IMR-90 (cell line): ENCODE data around the gene EFHD1. TPM values are rescaled to one million over a fixed set of nuclear protein-coding genes. Genes with fewer than 3 reads are reported as not detected.

Experiments used
- ATAC-seq: fragments of 200-7000 bp; cut with Tn5 transposase; 2 replicates; pipeline ENCODE4 v1.9.1; 2020; ENCODE audit warnings: low read depth, mild to moderate bottlenecking, moderate library complexity
- BruUV-seq: library from RNA; stranded (reverse); fragments of 400-500 nt; replicated peaks from 2 replicates; lab custom pipeline; 2021; lab: Mats Ljungman, UMichigan
- CTCF ChIA-PET: fragments of 300-600 bp; formaldehyde crosslinking; extraction: SDS; loops from one replicate; lab custom pipeline; 2021; ENCODE audit warnings: antibody characterized with exemption; lab: Yijun Ruan, JAX
- POLR2A ChIA-PET: fragments of 300-600 bp; sonication (Branson Sonifier 250); formaldehyde crosslinking; loops from one replicate; lab custom pipeline; 2022; ENCODE audit warnings: antibody characterized with exemption; ENCODE audit not compliant: unreplicated experiment; lab: Charles Lee
- DNase-seq: peaks from one replicate; pipeline ENCODE4 v3.0.0; 2013
- H2AFZ ChIP-seq: replicated peaks from 2 replicates; pipeline ENCODE3; 2013; ENCODE audit warnings: low read length, mild to moderate bottlenecking; ENCODE audit not compliant: poor library complexity
- H2AK5ac ChIP-seq: 2 replicates; pipeline ENCODE4 v1.6.1; 2013; ENCODE audit warnings: low read depth, low read length, inconsistent platforms
- H2AK9ac ChIP-seq: replicated peaks from 2 replicates; pipeline ENCODE3; 2013; ENCODE audit warnings: mild to moderate bottlenecking, low read depth, low read length, moderate library complexity; ENCODE audit not compliant: poor library complexity
- H2BK120ac ChIP-seq: 2 replicates; pipeline ENCODE4 v1.6.1; 2013; ENCODE audit warnings: low read depth, low read length, inconsistent platforms
- H2BK15ac ChIP-seq: 3 replicates; pipeline ENCODE4 v1.6.1; 2013; ENCODE audit warnings: low read depth, low read length, inconsistent platforms
- H2BK20ac ChIP-seq: 2 replicates; pipeline ENCODE4 v1.6.1; 2013; ENCODE audit warnings: low read depth, mild to moderate bottlenecking, inconsistent platforms, low read length, moderate library complexity
- H2BK5ac ChIP-seq: 2 replicates; pipeline ENCODE4 v1.6.1; 2013; ENCODE audit warnings: mild to moderate bottlenecking, low read depth, low read length, inconsistent platforms; ENCODE audit not compliant: poor library complexity, severe bottlenecking
- H3K14ac ChIP-seq: replicated peaks from 2 replicates; pipeline ENCODE4 v1.6.1; 2013; ENCODE audit warnings: low read depth, low read length, inconsistent platforms
- H3K18ac ChIP-seq: 2 replicates; pipeline ENCODE4 v1.6.1; 2013; ENCODE audit warnings: low read depth, low read length, control low read depth
- H3K23ac ChIP-seq: 2 replicates; pipeline ENCODE4 v1.6.1; 2013; ENCODE audit warnings: low read depth, low read length, inconsistent platforms
- H3K27ac ChIP-seq: 2 replicates; pipeline ENCODE4 v1.5.1; 2013; ENCODE audit warnings: mild to moderate bottlenecking, control low read depth, low read length; ENCODE audit not compliant: insufficient read depth
- H3K27me3 ChIP-seq: 2 replicates; pipeline ENCODE4 v1.6.1; 2013; ENCODE audit warnings: low read length; ENCODE audit not compliant: control insufficient read depth, insufficient read depth
- H3K36me3 ChIP-seq: 2 replicates; pipeline ENCODE4 v1.6.1; 2013; ENCODE audit warnings: low read length, mixed read lengths; ENCODE audit not compliant: control insufficient read depth, insufficient read depth
- H3K4ac ChIP-seq: 2 replicates; pipeline ENCODE4 v1.6.1; 2013; ENCODE audit warnings: low read depth, low read length, inconsistent platforms
- H3K4me1 ChIP-seq: 2 replicates; pipeline ENCODE4 v1.6.1; 2013; ENCODE audit warnings: low read length, mixed read lengths; ENCODE audit not compliant: control insufficient read depth, insufficient read depth
- H3K4me2 ChIP-seq: 2 replicates; pipeline ENCODE4 v1.6.1; 2013; ENCODE audit warnings: low read depth, mild to moderate bottlenecking, control low read depth, low read length, moderate library complexity
- H3K4me3 ChIP-seq: 2 replicates; pipeline ENCODE4 v1.5.1; 2013; ENCODE audit warnings: low read depth, mild to moderate bottlenecking, control low read depth, low read length, moderate library complexity; ENCODE audit not compliant: insufficient read depth
- H3K56ac ChIP-seq: 2 replicates; pipeline ENCODE4 v1.6.1; 2013; ENCODE audit warnings: low read length, inconsistent platforms; ENCODE audit not compliant: insufficient read depth; ENCODE audit errors: extremely low read depth
- H3K79me1 ChIP-seq, 2 experiments: 2 replicates each; pipeline ENCODE4 v1.6.1; 2013; ENCODE audit warnings: low read length in 2 of 2, inconsistent platforms in 1 of 2, low read depth in 1 of 2
- H3K9ac ChIP-seq: 2 replicates; pipeline ENCODE4 v1.6.1; 2013; ENCODE audit warnings: low read depth, low read length, control low read depth
- H3K9me1 ChIP-seq: 2 replicates; pipeline ENCODE4 v1.6.1; 2013; ENCODE audit warnings: low read length, inconsistent platforms; ENCODE audit not compliant: insufficient read depth
- H3K9me3 ChIP-seq: 2 replicates; pipeline ENCODE4 v1.6.1; 2013; ENCODE audit warnings: low read length; ENCODE audit not compliant: control insufficient read depth, insufficient read depth
- H4K20me1 ChIP-seq: 2 replicates; pipeline ENCODE4 v1.6.1; 2013; ENCODE audit warnings: low read length, inconsistent platforms; ENCODE audit not compliant: insufficient read depth
- H4K5ac ChIP-seq: 2 replicates; pipeline ENCODE4 v1.6.1; 2013; ENCODE audit warnings: mild to moderate bottlenecking, low read depth, low read length, control low read depth
- H4K8ac ChIP-seq, 2 experiments: 2 replicates each; pipeline ENCODE4 v1.6.1; 2013; ENCODE audit warnings: low read depth in 2 of 2, low read length in 2 of 2, control low read depth in 1 of 2, inconsistent platforms in 1 of 2
- H4K91ac ChIP-seq: 2 replicates; pipeline ENCODE4 v1.6.1; 2013; ENCODE audit warnings: low read depth, low read length, inconsistent platforms; ENCODE audit not compliant: insufficient read depth
- USF2 ChIP-seq: fragments of 150-350 bp; IDR thresholded peaks from 2 replicates; pipeline ENCODE4 v1.6.1; 2017; ENCODE audit warnings: mild to moderate bottlenecking, antibody characterized with exemption, low read length, low read depth
- WGBS, 2 experiments: methylation state at CpG; one replicate each; pipeline versions ENCODE4 v1.1.5 to v1.1.7; 2013; ENCODE audit warnings: missing lambda C conversion rate in 2 of 2; ENCODE audit not compliant: insufficient read length in 1 of 2; ENCODE audit errors: extremely low coverage in 2 of 2; 5-methylcytosine and 5-hydroxymethylcytosine counted together
- dilution Hi-C: fragments of 300-500 bp; cut with HindIII; formaldehyde crosslinking; loops from one replicate; pipeline ENCODE4 v1.14.3; 2018; ENCODE audit warnings: low sequenced_read_pairs; ENCODE audit not compliant: unreplicated experiment
- in situ Hi-C: fragments of 300-500 bp; cut with MboI; formaldehyde crosslinking; loops from 3 replicates; pipeline ENCODE4 v1.14.3; 2019; ENCODE audit warnings: low sequenced_read_pairs, inconsistent platforms, mixed read lengths
- intact Hi-C: fragments of 100-400 bp; cut with micrococcal nuclease; formaldehyde crosslinking; loops from 2 replicates; pipeline ENCODE4 v1.10.0; 2022
- polyA plus RNA-seq, 3 experiments: library from polyadenylated mRNA; depleted of rRNA; stranded (reverse); fragments of >200 nt; gene quantifications; 2 replicates each; pipeline ENCODE4 v1.2.3, GENCODE V29; 2012; ENCODE audit warnings: low replicate concordance in 1 of 3
- total RNA-seq: library from RNA; depleted of rRNA; stranded (reverse); fragments of >200 nt; gene quantifications from 2 replicates; pipeline ENCODE4 v1.2.3, GENCODE V29; 2012
- TF ChIP-seq, protein P1 (sequence below): fragments of 150-350 bp; IDR thresholded peaks from 2 replicates; pipeline ENCODE4 v1.6.1; 2016; ENCODE audit warnings: low read depth, mild to moderate bottlenecking, low read length, moderate library complexity, borderline replicate concordance

The EFHD1 gene
- total and polyA plus RNA-seq, 2 of the 4 experiments (the other 2 are of a cell fraction), result 0.27 TPM; not detected in 1

- no peak overlapping the region for H3K18ac ChIP-seq
- no peak overlapping the region for H2AK9ac ChIP-seq
- 0 out of 2 replicates have a peak, but pooled peaks cover 2% of the 10 kb centered on the region for H3K9me1 ChIP-seq
- no peak overlapping the region for H2BK120ac ChIP-seq
- peaks cover 34% of the 10 kb centered on the region for H4K20me1 ChIP-seq
- no peak overlapping the region for H3K4me2 ChIP-seq
- no peak overlapping the region for H3K14ac ChIP-seq
- no peak overlapping the region for H2AK5ac ChIP-seq
- peaks cover 9% of the 10 kb centered on the region for H3K36me3 ChIP-seq
- H2AFZ ChIP-seq, result no peak overlapping the region
- no peak for DNase-seq
- ChIA-PET CTCF (no interaction called here), POLR2A (no interaction called here)
- no peak overlapping the region for H2BK5ac ChIP-seq
- H3K27me3 ChIP-seq, result no peaks in the 10 kb centered on the region
- H2BK15ac ChIP-seq, result no peak overlapping the region
- H3K4me1 ChIP-seq, result peaks cover 6% of the 10 kb centered on the region
- in situ Hi-C loops, result no loop called here
- peaks cover 11 to 50% of the 10 kb centered on the region in 2 experiments for H3K79me1 ChIP-seq
- no peak overlapping the region for H3K23ac ChIP-seq
- no peak overlapping the region for H4K5ac ChIP-seq
- BruUV-seq, result no TSS peak
- no peak overlapping the region for H2BK20ac ChIP-seq
- dilution Hi-C loops, result no loop called here
- TF ChIP-seq, protein P1, sequence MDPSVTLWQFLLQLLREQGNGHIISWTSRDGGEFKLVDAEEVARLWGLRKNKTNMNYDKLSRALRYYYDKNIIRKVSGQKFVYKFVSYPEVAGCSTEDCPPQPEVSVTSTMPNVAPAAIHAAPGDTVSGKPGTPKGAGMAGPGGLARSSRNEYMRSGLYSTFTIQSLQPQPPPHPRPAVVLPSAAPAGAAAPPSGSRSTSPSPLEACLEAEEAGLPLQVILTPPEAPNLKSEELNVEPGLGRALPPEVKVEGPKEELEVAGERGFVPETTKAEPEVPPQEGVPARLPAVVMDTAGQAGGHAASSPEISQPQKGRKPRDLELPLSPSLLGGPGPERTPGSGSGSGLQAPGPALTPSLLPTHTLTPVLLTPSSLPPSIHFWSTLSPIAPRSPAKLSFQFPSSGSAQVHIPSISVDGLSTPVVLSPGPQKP, result no peak
- no peak for TF ChIP-seq USF2
- no peak overlapping the region for H3K56ac ChIP-seq
- H3K27ac ChIP-seq, result no peak overlapping the region
- no peak overlapping the region for H3K4ac ChIP-seq
- no peaks in the 10 kb centered on the region for H3K9me3 ChIP-seq
- H4K91ac ChIP-seq, result no peak overlapping the region
- ATAC-seq, result no peak
- no peak overlapping the region for H3K4me3 ChIP-seq
- no CpG with 5 or more reads among the region's 1 CpG for WGBS, 2 experiments
- intact Hi-C loops, result no loop called here
- H4K8ac ChIP-seq, result no peak overlapping the region
- no peak overlapping the region for H3K9ac ChIP-seq
Measured at GRCh38 chr2:232700154-232700553, 66.8 kb downstream of the EFHD1 start.
